Measurements from ENCODE around the gene COQ8B.

Gene COQ8B

DNA sequence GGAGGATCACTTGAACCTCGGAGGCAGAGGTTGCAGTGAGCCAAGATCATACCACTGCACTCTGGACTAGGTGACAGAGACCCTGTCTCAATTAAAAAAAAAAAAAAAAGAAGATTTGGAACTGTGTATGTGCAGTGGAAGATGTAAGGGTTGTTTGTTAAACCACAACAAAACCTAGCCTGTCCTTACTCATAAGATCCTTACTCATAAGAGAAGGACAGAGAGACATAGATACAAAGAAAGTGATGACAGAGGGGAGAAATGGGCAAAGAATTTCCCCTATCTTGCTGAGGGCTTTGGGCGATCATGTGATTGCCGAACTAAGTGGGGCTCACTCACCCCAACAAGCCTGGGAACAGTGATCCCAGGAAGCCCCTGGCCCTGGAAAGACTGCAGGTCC, 8.2 kb upstream of the COQ8B start:
- TF ChIP-seq, protein P1, sequence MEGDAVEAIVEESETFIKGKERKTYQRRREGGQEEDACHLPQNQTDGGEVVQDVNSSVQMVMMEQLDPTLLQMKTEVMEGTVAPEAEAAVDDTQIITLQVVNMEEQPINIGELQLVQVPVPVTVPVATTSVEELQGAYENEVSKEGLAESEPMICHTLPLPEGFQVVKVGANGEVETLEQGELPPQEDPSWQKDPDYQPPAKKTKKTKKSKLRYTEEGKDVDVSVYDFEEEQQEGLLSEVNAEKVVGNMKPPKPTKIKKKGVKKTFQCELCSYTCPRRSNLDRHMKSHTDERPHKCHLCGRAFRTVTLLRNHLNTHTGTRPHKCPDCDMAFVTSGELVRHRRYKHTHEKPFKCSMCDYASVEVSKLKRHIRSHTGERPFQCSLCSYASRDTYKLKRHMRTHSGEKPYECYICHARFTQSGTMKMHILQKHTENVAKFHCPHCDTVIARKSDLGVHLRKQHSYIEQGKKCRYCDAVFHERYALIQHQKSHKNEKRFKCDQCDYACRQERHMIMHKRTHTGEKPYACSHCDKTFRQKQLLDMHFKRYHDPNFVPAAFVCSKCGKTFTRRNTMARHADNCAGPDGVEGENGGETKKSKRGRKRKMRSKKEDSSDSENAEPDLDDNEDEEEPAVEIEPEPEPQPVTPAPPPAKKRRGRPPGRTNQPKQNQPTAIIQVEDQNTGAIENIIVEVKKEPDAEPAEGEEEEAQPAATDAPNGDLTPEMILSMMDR (IDR thresholded peaks at IDR 0.05), result no peak

DNA sequence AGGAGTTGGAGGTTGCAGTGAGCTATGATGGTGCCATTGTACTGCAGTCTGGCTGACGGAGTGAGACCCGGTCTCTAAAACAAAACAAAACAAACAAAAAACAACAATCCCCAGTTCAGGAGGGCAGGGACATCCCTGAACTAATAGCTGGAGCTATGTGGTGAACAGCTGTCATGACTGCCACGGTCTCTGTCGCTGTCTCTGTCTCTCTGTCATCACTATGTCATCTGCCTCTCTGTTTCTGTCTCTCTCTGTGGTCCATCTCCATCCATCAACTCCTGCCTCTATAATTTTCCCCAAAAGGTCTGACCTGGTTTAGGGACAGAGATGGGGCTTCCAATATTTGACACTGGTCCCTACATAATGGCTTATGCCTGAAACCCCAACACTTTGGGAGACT, 7.6 kb upstream of the COQ8B start:
- TF ChIP-seq, protein P1 (IDR thresholded peaks at IDR 0.05), result no peak

DNA sequence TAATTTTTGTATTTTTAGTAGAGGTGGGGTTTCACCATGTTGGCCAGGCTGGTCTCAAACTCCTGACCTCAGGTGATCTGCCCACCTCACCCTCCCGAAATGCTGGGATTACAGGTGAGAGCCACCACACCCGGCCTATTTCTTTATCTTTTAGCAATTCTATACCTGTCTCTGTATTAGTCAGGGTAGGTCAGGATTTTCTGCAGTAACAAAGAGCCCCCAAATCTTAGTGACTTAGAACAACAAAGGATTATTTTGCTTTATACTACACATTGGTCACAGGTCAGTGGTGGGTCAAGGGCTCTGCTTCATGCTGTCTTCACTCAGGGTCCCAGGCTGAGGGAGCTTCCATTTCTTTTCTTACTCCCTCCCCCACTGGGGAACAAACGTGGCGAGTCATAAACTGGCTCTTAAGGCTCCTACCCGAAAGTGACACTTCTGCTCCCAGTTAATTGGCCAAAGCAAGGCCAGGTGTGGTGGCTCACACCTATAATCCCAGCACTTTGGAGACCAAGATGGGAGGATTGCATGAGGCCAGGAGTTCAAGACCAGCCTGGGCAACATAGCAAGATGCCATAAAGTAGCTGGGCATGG, 7.1 kb upstream of the COQ8B start:
- TF ChIP-seq, protein P1 (IDR thresholded peaks at IDR 0.05), result no peak

DNA sequence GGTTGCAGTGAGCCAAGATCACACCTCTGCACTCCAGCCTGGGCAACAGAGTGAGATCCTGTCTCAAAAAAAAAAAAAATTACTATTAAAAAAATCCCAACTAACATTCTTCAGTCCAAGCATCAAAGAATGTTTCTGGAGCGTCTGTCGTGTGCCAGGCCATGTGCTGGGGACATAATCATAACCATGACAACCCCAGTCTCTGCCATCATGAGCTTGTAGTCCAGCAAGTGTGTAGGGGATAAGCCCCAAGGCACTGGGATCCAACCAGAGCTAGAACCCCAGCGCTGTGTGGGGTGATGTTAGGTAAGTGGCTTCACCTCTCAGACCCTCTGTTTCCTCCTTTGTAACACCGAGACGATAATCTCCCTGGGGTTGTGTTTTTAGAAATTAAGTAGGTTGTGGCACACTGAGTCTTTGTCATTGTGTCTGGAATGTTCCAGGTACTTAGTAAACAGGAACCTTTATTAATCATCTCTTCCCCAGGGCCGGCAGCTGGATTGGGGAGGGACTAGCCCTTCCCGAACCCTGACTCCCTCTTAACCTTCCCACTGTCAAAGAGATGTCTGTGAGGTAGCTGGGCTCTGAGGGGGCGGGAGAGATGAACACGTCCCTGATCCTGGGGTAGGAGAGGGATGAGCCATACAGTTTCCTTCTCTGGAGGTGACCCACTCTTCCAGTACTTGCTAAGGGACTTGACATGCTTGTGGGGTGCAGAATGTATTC, 5.4 kb upstream of the COQ8B start:
- TF ChIP-seq, protein P1 (IDR thresholded peaks at IDR 0.05), result no peak

DNA sequence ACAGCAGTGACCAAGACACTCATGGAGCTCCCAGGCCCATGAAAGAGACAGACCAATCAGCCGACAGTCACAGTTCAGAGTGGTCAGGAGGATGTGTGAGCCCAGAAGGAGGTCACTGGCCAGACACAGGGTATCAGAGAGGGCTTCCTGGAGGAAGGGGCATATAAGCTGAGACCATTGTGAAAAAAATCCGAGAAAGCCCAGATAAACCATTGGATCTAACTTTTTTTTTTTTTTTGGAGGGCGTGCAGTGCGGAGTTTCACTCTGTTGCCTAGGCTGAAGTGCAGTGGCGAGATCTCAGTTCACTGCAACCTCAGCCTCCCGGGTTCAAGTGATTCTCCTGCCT, 4.4 kb upstream of the COQ8B start:
- TF ChIP-seq, protein P1 (IDR thresholded peaks at IDR 0.05), result no peak

DNA sequence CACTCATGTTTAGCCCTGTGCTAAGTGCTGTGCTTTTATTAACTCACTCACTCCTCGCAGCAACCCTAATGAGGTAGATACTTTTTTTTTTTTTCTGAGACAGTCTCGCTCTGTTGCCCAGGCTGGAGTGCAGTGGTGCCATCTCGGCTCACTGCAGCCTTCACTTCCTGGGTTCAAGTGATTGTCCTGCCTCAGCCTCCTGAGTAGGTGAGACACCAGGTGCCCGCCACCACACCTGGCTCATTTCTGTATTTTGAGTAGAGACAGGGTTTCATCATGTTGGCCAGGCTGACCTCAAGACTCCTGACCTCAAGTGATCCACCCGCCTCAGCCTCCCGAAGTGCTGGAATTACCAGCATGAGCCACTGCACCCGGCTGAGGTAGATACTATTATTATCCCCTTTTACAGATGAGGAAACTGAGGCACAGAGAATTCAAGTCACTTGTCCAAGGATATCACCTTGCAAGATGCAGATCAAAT, 2.8 kb upstream of the COQ8B start:
- TF ChIP-seq, protein P1 (IDR thresholded peaks at IDR 0.05), result no peak

DNA sequence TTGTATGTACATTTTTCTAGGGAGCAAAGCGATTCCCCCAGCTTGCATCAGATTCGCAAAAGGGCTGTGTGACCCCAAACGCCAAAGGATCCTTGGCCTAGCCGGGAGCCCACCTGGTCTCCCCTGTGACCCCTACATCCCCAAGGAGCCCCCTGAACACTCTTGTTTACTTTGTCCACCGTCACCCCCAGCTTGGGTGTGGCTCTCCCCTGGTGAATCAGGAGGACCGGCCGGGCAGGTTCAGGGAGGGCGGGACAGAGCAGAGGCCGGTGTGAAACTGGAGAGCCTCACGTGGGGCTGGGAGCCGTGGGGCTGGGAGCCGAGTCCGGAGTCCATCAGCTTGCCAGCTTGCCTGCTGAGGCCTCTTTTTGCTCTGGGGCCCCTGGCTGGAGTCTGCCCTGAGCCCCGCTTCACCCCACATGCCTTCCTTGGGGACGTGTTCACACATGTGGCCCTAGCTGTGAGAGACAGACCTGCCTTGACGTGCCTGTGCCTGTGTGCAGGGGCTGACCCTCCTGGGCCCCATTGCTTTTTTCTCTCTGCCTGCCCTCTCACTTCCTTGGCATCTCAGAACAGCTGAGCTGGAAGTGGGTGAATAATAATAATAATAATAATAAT, 2.2 kb upstream of the COQ8B start:
- TF ChIP-seq, protein P1 (IDR thresholded peaks at IDR 0.05), result no peak

Data from LNCAP (cell line).